Left renal pelvis (tissue), 4 donors: ENCODE data around the gene ACVR1. TPM values are rescaled to one million over a fixed set of nuclear protein-coding genes. Genes with fewer than 3 reads are reported as not detected.
"Not testable (repeated sequence)": the region's sequence is repeated elsewhere in the genome, so short reads cannot be mapped to it uniquely, and the experiment has no call there.

Experiments
- DNase-seq, 4 donors: peaks; one replicate each; pipeline ENCODE4 v3.0.0-alpha.2; 2013; ENCODE audit warnings: low read depth in 4 of 4, low spot score in 3 of 4
- polyA plus RNA-seq, 4 donors: library from polyadenylated mRNA; unstranded; fragments of 120-200 nt; gene quantifications; one replicate each; pipeline ENCODE4 v1.2.1, GENCODE V29; 2013; ENCODE audit not compliant: insufficient read length in 4 of 4

Gene ACVR1
- polyA plus RNA-seq, 4 donors: 23.5 to 48.1 (median 31.9) TPM

DNA sequence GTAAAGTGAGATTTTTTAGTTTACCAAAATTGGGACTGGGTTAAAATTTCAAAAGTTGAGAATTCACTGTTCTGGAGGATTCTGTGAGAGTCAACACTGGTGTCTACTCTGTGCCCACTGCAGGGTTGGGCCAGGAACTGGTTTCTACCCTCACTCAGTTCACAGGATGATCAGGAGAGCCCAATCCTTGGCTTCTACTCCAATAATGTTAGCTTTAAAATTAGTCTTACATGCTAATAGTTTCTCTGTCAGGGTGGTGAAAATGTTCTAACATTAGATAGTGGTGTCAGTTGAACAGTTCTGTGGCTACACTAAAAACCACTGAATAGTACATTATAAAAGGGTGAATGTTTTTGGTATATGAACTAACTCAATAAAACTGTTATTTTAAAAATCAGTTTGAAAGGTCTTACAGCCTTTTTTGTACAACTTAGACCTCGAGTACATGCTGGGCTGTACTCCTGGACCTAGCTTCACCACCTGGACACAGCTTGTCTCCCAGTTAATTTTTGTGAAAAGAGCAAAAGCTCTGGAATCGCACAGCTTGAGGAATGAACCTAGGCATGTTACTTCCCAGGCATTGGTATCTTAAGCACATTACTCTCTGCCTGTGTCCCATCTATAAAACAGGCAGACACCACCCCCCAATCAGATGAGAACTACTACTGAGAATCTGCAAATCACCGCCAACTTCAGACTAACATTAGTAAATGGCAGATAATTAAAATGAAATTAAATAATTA is 44.4 kb downstream of the ACVR1 start:
- DNase-seq: no peak

- DNase-seq: no peak
Measured at GRCh38 chr2:157830696-157831570, 45.2 kb downstream of the ACVR1 start.

DNA sequence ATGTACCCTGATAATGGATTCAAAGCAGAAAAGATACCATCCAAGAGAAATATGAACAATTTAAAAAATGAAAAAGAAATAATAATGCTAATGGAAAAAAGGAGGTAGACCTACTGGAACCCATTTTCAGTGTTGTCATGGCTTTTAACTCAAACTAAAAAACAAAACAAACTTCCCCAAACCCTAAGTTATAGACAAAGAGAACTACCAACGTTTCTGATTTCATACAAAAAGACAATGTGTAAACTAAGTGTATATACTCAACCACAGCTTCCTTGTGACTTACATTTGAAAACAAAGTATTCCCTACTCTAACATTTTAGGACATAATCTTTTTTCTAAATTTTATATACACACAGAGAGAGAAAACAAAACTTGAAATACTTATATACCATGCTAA is 45.9 kb downstream of the ACVR1 start:
- DNase-seq: no peak

GRCh38 chr2:157827377-157827776 is 48.8 kb downstream of the ACVR1 start:
- no peak for DNase-seq

DNA sequence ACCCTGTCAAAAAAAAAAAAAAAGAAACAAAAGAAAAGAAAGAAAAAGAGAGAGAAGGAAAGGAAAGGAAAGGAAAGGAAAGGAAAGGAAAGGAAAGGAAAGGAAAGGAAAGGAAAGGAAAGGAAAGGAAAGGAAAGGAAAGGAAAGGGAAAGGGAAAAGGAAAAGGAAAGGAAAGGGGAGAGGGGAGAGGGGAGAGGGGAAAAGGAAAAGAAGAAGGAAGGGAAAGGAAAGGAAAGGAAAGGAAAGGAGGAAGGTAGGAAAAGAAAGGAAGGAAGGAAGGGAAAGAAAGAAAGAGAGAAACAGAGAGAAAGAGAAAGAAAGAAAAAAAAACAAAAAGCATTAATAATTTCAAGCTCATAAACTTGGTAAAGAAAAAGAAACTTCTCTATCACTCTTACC is 49.5 kb downstream of the ACVR1 start:
- not testable (repeated sequence) for DNase-seq

DNA sequence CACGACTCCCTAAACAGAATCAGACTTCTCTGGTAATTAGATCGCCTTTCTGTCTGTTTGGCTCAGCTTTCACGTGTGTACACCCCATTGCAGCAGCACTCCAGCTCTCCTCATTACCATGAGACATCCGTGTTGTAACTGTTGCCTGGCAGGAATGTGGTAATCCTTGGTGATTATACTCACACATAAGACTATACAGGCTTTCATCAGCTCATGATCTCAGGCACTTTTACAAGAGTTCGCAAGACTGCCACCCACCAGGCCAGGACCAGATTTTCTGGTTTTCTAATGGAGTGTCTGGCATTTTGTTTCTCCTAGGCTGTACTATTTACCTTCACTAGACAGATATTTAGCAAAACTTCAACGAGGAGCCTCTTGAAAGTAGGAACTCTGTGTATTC is 50.2 kb downstream of the ACVR1 start:
- DNase-seq: no peak

GRCh38 chr2:157822993-157823392 is 53.1 kb downstream of the ACVR1 start:
- DNase-seq: no peak

- DNase-seq: no peak
Measured at GRCh38 chr2:157822533-157822932, 53.6 kb downstream of the ACVR1 start.

DNA sequence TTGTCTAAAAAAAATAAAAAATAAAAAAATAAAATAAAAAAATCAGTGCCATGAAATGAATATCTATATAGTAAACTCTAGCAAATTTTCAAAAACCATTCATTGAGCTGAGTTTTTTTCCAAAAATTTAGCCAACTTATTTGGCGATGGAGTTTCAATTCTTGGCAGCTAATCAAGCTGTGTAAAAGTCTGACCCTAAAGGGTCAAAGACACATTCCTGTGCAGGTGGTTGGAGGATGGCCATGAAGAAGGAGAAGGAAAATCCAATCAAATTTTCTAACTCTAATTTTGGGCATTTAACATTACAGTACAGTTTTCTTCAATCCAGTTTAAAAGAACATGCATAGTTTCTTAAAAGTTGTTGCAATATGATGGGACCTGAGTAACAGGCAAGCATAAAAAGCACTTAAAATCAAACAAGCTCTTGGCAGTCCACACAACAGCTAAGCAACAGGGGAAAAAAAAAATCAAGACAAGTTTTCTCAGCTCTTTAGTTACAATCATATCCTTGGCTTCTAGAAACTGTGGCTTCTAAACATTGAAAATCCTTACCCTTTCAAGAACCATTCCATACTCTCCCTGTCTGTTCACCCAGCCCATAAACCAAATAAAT is 54.5 kb downstream of the ACVR1 start:
- no peak for DNase-seq

- DNase-seq: no peak
Measured at GRCh38 chr2:157820193-157820592, 55.9 kb downstream of the ACVR1 start.

GRCh38 chr2:157819761-157820160 is 56.4 kb downstream of the ACVR1 start:
- no peak for DNase-seq

GRCh38 chr2:157818227-157818626 is 57.9 kb downstream of the ACVR1 start:
- no peak for DNase-seq

DNA sequence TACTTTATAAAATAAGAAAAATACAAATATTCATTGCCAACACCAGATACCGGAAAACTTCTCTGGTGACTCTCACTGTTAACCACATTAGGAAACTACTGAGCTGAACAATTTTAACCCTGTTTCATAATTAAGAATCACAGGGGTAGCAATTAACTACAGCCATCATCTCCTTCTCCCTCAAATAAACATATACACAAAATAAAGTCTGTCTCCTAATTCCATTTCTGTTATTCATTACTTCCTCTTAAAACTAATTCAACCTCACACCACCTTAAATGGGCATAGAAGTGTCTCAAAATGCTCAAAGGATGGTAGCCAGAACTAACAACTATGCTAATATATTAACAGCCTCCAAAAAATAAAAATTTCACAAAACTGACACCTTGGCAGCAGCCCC is 60.7 kb downstream of the ACVR1 start:
- DNase-seq: no peak

DNA sequence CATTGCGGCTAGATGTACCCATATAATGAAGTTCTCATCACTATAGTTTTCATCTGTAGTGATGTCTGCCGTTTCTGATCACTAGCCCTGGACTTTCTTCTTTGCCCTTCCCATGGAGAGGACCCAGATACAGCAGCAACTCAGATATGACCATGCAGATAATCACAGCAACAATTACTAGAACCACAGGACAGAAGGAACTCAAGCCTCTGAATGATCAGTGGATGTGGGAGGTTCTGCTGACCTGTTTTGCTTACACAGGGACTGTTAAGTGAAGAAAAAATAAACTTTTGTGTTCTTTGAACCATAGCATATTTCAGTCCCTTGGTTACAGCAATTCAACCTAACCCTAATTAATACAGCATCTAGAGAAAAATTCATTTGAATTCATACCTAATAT is 62.7 kb downstream of the ACVR1 start:
- no peak for DNase-seq

DNA sequence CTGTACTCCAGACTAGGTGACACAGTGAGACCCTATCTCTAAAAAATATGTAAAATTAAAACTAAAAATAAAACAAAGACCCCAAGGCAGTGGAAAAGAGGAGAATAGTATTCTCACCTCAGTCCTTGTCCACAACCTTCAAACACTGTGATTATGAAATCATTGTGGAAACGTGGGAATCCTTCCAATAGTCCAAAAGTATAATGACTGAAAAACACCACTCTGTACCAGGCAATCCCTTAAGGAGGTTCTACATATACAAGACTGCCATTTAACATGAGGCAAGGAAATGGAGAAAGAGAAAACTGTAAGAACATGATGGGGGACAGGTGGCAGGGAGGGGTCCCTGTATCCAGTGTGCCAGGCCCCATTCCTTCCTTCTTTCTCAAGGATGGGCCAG is 66.1 kb downstream of the ACVR1 start:
- no peak for DNase-seq

DNA sequence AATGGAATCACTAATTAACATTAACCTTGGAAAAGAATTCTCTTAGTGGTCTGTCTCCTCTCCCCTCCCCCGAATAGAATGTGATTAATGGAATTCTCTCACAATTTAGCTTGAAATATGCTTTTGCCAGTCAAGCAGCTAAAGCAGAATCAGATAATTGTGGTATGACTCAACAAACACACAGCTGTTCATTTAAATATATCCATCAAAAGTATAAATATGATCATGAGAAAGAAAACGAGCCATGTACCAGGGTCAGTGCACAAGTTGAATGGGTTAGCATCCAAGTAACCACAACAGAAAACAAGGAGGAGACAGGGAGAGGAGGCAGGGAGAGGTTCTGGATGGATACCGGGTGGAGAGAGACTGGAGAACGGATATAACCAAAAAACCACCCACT is 66.9 kb downstream of the ACVR1 start:
- no peak for DNase-seq

DNA sequence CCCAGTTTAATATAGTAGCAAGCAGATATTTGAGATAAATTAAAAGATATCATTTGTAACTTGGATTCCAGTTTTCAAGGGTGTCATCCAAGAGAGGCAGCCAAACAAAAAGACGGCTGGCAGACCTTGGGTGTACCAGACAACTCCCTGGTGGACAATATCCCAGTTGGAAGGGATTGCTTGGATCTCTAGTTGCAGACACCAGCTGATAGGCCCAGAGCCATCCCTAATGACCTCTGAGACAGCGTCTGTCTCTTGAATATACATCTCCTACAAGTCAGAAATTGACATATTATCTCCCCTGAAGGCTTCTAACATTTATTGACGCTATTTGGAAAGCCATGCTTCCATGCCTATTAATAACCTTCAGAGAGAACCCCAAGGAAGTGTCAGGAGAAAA is 67.7 kb downstream of the ACVR1 start:
- DNase-seq: no peak

GRCh38 chr2:157806426-157807077 is 69.6 kb downstream of the ACVR1 start:
- DNase-seq: no peak

DNA sequence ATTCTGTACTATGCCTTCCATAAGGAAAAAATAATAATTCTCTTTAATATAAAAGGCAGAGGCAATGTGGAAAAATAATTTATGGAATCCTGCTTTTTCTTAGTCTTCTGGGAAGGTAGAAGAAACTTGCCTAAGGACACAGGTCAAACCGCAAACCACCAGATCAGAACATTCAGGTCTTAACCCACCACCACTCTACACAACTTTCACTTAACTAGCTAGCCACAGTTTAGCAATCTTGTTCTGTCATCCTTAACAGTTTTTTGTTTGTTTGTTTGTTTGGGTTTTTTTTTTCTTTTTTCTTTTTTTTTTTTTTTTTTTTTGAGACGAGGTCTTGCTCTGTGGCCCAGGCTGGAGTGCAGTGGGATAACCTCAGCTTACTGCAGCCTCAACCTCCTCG is 70.6 kb downstream of the ACVR1 start:
- DNase-seq: no peak

GRCh38 chr2:157804355-157804754 is 71.8 kb downstream of the ACVR1 start:
- no peak for DNase-seq

GRCh38 chr2:157803952-157804351 is 72.2 kb downstream of the ACVR1 start:
- DNase-seq: no peak
